Body of pancreas (tissue), 4 donors: Measurements from ENCODE around the gene TVP23A.

Experiments
- POLR2A ChIP-seq, 3 donors: fragments of 450-650 bp; IDR thresholded peaks; one replicate each; pipeline ENCODE4 v1.6.1; 2016; ENCODE audit warnings: antibody characterized with exemption in 3 of 3, mild to moderate bottlenecking in 2 of 3
- TF ChIP-seq, protein P1 (sequence below), 7 experiments: fragments of 450-650 bp in 4 of 7; fragments of 200-600 bp in 3 of 7; sonication (generic) in 3 of 7; IDR thresholded peaks; one replicate each; pipeline ENCODE4 v1.5.1; 2016 to 2019; ENCODE audit warnings: antibody characterized with exemption in 7 of 7

DNA sequence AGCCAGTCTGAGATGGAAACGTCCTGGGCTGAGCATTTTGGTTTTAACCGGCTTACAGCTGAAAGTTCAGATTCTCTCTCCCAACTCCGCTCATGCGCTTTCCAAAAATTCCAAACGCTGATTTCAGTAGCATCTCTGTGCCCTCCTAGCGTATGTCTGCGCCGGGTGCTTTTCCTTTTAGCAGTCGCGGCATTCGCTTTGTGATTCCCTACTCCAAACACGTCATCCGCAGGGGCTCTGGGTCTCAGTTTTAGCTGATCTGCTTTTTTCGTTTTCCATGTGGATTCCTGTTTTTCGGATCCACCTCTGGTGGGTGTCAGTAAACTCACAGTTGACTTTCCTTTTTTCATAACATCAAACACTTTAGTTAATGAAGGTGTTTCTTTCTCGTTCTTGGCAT lies 22.1 kb upstream of the TVP23A start:
- TF ChIP-seq, protein P1, sequence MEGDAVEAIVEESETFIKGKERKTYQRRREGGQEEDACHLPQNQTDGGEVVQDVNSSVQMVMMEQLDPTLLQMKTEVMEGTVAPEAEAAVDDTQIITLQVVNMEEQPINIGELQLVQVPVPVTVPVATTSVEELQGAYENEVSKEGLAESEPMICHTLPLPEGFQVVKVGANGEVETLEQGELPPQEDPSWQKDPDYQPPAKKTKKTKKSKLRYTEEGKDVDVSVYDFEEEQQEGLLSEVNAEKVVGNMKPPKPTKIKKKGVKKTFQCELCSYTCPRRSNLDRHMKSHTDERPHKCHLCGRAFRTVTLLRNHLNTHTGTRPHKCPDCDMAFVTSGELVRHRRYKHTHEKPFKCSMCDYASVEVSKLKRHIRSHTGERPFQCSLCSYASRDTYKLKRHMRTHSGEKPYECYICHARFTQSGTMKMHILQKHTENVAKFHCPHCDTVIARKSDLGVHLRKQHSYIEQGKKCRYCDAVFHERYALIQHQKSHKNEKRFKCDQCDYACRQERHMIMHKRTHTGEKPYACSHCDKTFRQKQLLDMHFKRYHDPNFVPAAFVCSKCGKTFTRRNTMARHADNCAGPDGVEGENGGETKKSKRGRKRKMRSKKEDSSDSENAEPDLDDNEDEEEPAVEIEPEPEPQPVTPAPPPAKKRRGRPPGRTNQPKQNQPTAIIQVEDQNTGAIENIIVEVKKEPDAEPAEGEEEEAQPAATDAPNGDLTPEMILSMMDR (IDR thresholded peaks at IDR 0.05), result no peak
- no peak for TF ChIP-seq POLR2A (IDR thresholded peaks at IDR 0.05)
